PC-9 (cell line): ENCODE results near the gene CSTA.

Experiments used
- EZH2 ChIP-seq: fragments of 200-600 bp; sonication (generic); IDR thresholded peaks from 2 replicates; pipeline ENCODE4 v1.8.0; 2017; ENCODE audit warnings: antibody characterized with exemption, low read depth
- TF ChIP-seq, protein P1 (sequence below): fragments of 200-600 bp; sonication (generic); conservative IDR thresholded peaks from 2 replicates; pipeline ENCODE4 v1.6.1; 2017; ENCODE audit warnings: mixed run types, antibody characterized with exemption, mild to moderate bottlenecking, moderate library complexity

DNA sequence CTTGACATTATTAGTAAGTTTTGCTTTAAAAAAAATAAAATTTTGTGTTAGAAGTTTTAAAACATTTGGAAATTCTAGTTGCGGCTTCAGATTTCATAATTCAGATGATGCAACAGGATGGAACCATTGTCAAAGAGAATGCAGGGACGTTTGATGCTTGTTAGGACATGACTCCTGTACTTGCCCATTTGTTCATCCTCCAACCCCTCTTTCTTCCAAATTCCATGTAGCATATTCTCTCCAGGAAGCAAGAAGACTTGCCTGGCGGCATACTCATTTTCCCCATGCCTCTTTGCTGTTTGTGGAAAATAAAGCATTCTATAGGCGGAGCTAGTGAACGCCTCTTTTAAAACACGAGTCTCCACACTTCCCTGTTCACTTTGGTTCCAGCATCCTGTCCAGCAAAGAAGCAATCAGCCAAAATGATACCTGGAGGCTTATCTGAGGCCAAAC is at the start of gene CSTA:
- TF ChIP-seq, protein P1, sequence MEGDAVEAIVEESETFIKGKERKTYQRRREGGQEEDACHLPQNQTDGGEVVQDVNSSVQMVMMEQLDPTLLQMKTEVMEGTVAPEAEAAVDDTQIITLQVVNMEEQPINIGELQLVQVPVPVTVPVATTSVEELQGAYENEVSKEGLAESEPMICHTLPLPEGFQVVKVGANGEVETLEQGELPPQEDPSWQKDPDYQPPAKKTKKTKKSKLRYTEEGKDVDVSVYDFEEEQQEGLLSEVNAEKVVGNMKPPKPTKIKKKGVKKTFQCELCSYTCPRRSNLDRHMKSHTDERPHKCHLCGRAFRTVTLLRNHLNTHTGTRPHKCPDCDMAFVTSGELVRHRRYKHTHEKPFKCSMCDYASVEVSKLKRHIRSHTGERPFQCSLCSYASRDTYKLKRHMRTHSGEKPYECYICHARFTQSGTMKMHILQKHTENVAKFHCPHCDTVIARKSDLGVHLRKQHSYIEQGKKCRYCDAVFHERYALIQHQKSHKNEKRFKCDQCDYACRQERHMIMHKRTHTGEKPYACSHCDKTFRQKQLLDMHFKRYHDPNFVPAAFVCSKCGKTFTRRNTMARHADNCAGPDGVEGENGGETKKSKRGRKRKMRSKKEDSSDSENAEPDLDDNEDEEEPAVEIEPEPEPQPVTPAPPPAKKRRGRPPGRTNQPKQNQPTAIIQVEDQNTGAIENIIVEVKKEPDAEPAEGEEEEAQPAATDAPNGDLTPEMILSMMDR, result no peak
- no peak for TF ChIP-seq EZH2
